GM13977 (cell line): Measurements from ENCODE around the gene SNRPE.

Source experiments
- DNase-seq: peaks from one replicate; pipeline ENCODE4 v3.0.0; 2012; ENCODE audit warnings: low spot score
- in situ Hi-C: fragments of 300-500 bp; cut with MboI; formaldehyde crosslinking; loops from one replicate; pipeline ENCODE4 v1.12.0; 2022; ENCODE audit warnings: low sequenced_read_pairs, low pct_unique_long_range_greater_than_20kb, mixed read lengths, inconsistent platforms; ENCODE audit not compliant: unreplicated experiment
- TF ChIP-seq, protein P1 (sequence below): IDR thresholded peaks from 2 replicates; pipeline ENCODE4 v1.5.1; 2012; ENCODE audit warnings: mild to moderate bottlenecking, control low read depth; ENCODE audit not compliant: insufficient read depth; ENCODE audit errors: extremely low read depth, missing control alignments

Gene SNRPE

GRCh38 chr1:203873094-203873493 is 11.7 kb downstream of the SNRPE start:
- in situ Hi-C loops = no loop called here
- TF ChIP-seq, protein P1, sequence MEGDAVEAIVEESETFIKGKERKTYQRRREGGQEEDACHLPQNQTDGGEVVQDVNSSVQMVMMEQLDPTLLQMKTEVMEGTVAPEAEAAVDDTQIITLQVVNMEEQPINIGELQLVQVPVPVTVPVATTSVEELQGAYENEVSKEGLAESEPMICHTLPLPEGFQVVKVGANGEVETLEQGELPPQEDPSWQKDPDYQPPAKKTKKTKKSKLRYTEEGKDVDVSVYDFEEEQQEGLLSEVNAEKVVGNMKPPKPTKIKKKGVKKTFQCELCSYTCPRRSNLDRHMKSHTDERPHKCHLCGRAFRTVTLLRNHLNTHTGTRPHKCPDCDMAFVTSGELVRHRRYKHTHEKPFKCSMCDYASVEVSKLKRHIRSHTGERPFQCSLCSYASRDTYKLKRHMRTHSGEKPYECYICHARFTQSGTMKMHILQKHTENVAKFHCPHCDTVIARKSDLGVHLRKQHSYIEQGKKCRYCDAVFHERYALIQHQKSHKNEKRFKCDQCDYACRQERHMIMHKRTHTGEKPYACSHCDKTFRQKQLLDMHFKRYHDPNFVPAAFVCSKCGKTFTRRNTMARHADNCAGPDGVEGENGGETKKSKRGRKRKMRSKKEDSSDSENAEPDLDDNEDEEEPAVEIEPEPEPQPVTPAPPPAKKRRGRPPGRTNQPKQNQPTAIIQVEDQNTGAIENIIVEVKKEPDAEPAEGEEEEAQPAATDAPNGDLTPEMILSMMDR = no peak
- DNase-seq = no peak

GRCh38 chr1:203878422-203878821 is 17.0 kb downstream of the SNRPE start:
- TF ChIP-seq, protein P1 = no peak
- no peak for DNase-seq
- in situ Hi-C loops = no loop called here

- DNase-seq = no peak
- TF ChIP-seq, protein P1 = no peak
- in situ Hi-C loops = no loop called here
Measured at GRCh38 chr1:203880606-203881005, 19.2 kb downstream of the SNRPE start.

DNA sequence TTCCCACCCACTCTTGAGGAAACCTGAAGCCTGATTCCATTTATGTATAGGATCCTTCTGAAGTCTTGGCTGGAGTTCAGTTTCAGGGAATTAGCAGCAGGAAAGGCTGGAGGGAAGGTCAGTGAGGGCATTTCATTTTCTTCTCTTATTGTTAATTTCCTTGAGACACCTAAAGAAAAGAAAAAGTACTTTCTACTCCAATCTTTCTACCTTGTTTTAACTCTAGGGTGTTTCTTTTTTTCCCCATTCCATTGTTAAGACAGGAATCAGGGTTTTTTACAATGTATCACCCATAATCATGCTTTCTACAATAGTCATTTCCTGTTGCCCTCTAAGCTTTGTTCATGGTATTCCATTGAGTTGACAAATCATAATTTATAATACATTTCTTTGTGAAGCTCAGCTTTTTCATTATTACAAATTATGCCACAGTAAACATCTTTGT is 27.4 kb downstream of the SNRPE start:
- no peak for DNase-seq
- TF ChIP-seq, protein P1 = no peak
- in situ Hi-C loops = no loop called here

- TF ChIP-seq, protein P1 = no peak
- DNase-seq = no peak
- in situ Hi-C loops = no loop called here
Measured at GRCh38 chr1:203891950-203892349, 30.6 kb downstream of the SNRPE start.

DNA sequence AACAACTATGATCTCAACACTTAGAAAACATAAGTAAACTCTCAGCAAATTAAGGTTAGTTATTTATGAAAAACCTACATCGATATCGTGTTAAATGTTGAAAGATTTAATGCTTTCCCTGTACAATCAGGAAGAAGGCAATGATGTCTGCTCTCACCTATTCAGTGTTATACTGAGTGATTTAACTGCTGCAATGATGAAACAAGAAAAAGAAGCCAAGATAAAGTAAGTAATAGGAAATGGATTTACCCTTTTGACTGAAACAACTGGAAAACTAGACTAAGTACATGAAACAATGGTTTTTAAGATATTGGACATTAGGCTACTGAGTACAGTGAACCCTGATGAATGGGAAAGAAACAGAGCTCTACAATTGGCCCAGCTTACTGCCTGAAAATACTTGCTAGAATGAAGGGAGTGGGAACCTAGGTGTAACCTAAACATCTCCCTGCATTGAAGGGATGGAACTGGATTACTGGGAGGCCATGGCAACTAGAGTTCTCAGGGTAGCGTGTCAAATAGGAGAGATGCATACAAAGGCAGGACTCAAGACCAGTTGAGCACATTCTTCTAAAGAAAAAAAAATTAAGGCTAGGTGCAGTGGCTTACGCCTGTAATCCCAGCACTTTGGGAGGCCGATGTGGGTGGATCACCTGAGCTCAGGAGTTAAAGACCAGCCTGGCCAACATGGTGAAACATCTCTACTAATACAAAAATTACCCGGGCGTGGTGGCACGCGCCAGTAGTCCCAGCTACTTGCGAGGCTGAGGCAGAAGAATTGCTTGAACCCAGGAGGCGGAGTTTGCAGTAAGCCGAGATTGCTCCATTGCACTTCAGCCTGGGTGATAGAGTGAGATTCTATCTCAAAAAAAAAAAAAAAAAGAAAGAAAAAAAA is 37.3 kb downstream of the SNRPE start:
- in situ Hi-C loops = no loop called here
- DNase-seq = no peak
- TF ChIP-seq, protein P1 = no peak
